Epidermal melanocyte (primary cell): ENCODE results near the gene NAT16.
"Not testable (repeated sequence)": the region's sequence is repeated elsewhere in the genome, so short reads cannot be mapped to it uniquely, and the experiment has no call there.

Source experiments
- DNase-seq: peaks from one replicate; pipeline ENCODE4 v3.0.0; 2011; ENCODE audit warnings: low spot score; ENCODE audit not compliant: insufficient read length

Gene NAT16

GRCh38 chr7:101180130-101180755 is at the start of gene NAT16:
TSS of gene NAT16 (minus strand) at chr7:101180293. CDS start at chr7:101174807, 5,486 bp downstream.
- no peak for DNase-seq

GRCh38 chr7:101226721-101227120 is 46.6 kb upstream of the NAT16 start:
- DNase-seq = no peak

- DNase-seq = no peak
These were observed 45.6 kb upstream of the NAT16 start for GRCh38 chr7:101225650-101226049.

GRCh38 chr7:101223528-101223927 is 43.4 kb upstream of the NAT16 start:
- no peak for DNase-seq

- DNase-seq = no peak
These were observed 42.3 kb upstream of the NAT16 start for GRCh38 chr7:101222275-101222830.

GRCh38 chr7:101220295-101220694 is 40.2 kb upstream of the NAT16 start:
- DNase-seq = no peak

GRCh38 chr7:101218236-101219125 is 38.4 kb upstream of the NAT16 start:
- DNase-seq = no peak

GRCh38 chr7:101217388-101218235 is 37.5 kb upstream of the NAT16 start, which contains the start of the genes PLOD3 and ZNHIT1:
TSS of gene PLOD3 (minus strand) at chr7:101217581. CDS start at chr7:101217274, 307 bp downstream.
TSS of gene ZNHIT1 (plus strand) at chr7:101218165. CDS start at chr7:101218196, 31 bp downstream.
- peak; percentile 100 for DNase-seq

- DNase-seq = no peak
These were observed 36.8 kb upstream of the NAT16 start for GRCh38 chr7:101216860-101217387.

GRCh38 chr7:101216001-101216859 is 36.1 kb upstream of the NAT16 start:
- no peak for DNase-seq

- DNase-seq = no peak
These were observed 31.9 kb upstream of the NAT16 start for GRCh38 chr7:101212014-101212413.

GRCh38 chr7:101211501-101211900 is 31.4 kb upstream of the NAT16 start:
- no peak for DNase-seq

GRCh38 chr7:101210143-101210542 is 30.1 kb upstream of the NAT16 start:
- no peak for DNase-seq

GRCh38 chr7:101208794-101209193 is 28.7 kb upstream of the NAT16 start:
- DNase-seq = no peak

- no peak for DNase-seq
These were observed 27.4 kb upstream of the NAT16 start for GRCh38 chr7:101207459-101207858.

- DNase-seq = no peak
These were observed 26.6 kb upstream of the NAT16 start for GRCh38 chr7:101206665-101207042.

GRCh38 chr7:101205901-101206664 is 26.0 kb upstream of the NAT16 start:
- DNase-seq = no peak

- not testable (repeated sequence) for DNase-seq
These were observed 23.9 kb upstream of the NAT16 start for GRCh38 chr7:101203740-101204738.
